Mesendoderm (in vitro differentiated cells): ENCODE results near the gene SFT2D1.
A peak's percentile ranks its signal among the peaks of the same experiment; 100 is the strongest.

Experiments
- DNase-seq: peaks from one replicate; pipeline ENCODE4 v3.0.0; 2013
- H2AK5ac ChIP-seq: 2 replicates; pipeline ENCODE4 v1.6.1; 2013; ENCODE audit warnings: low read length, inconsistent platforms
- H2BK120ac ChIP-seq: 2 replicates; pipeline ENCODE4 v1.6.1; 2013; ENCODE audit warnings: low read depth, mild to moderate bottlenecking, low read length, moderate library complexity, mixed read lengths
- H2BK15ac ChIP-seq: replicated peaks from 2 replicates; pipeline ENCODE4 v1.6.1; 2013; ENCODE audit warnings: low read depth, mild to moderate bottlenecking, moderate library complexity
- H2BK5ac ChIP-seq: 2 replicates; pipeline ENCODE4 v1.6.1; 2013; ENCODE audit warnings: low read length, inconsistent platforms
- H3K18ac ChIP-seq: 2 replicates; pipeline ENCODE4 v1.6.1; 2013; ENCODE audit warnings: mild to moderate bottlenecking, low read length, mixed read lengths
- H3K23ac ChIP-seq: one replicate; pipeline ENCODE4 v1.6.1; 2013; ENCODE audit warnings: low read length
- H3K27ac ChIP-seq: 2 replicates; pipeline ENCODE4 v1.5.1; 2013; ENCODE audit warnings: low read depth, mild to moderate bottlenecking, inconsistent platforms, low read length, moderate library complexity
- H3K27me3 ChIP-seq: 2 replicates; pipeline ENCODE4 v1.6.1; 2013; ENCODE audit warnings: low read length, control low read depth, mild to moderate bottlenecking, inconsistent platforms; ENCODE audit not compliant: insufficient read depth, poor library complexity
- H3K36me3 ChIP-seq: 2 replicates; pipeline ENCODE4 v1.6.1; 2013; ENCODE audit warnings: low read length, inconsistent platforms; ENCODE audit not compliant: control insufficient read depth, insufficient read depth
- H3K4ac ChIP-seq: one replicate; pipeline ENCODE4 v1.6.1; 2013; ENCODE audit warnings: low read depth, mild to moderate bottlenecking, low read length, moderate library complexity
- H3K4me1 ChIP-seq: 2 replicates; pipeline ENCODE4 v1.6.1; 2013; ENCODE audit warnings: low read depth, low read length, inconsistent platforms; ENCODE audit not compliant: control insufficient read depth
- H3K4me2 ChIP-seq: 2 replicates; pipeline ENCODE4 v1.6.1; 2013; ENCODE audit warnings: low read length
- H3K4me3 ChIP-seq: 2 replicates; pipeline ENCODE4 v1.5.1; 2013; ENCODE audit warnings: mild to moderate bottlenecking, low read length
- H3K56ac ChIP-seq: one replicate; pipeline ENCODE4 v1.6.1; 2013; ENCODE audit warnings: low read length
- H3K79me1 ChIP-seq: 2 replicates; pipeline ENCODE4 v1.6.1; 2013; ENCODE audit warnings: low read length, inconsistent platforms
- H3K79me2 ChIP-seq: 2 replicates; pipeline ENCODE4 v1.6.1; 2013; ENCODE audit warnings: mild to moderate bottlenecking, low read length; ENCODE audit not compliant: control insufficient read depth, insufficient read depth
- H3K9ac ChIP-seq: 2 replicates; pipeline ENCODE4 v1.6.1; 2013; ENCODE audit warnings: low read length, inconsistent platforms
- H4K5ac ChIP-seq: one replicate; pipeline ENCODE4 v1.6.1; 2013; ENCODE audit warnings: low read length
- H4K8ac ChIP-seq: one replicate; pipeline ENCODE4 v1.6.1; 2013; ENCODE audit warnings: low read depth, mild to moderate bottlenecking, control low read depth, low read length, moderate library complexity
- WGBS: extraction: QIAGEN DNeasy Blood & Tissue Kit; methylation state at CpG from one replicate; pipeline ENCODE4 v1.1.7; 2013; ENCODE audit warnings: low lambda C conversion rate, missing lambda C conversion rate; ENCODE audit not compliant: insufficient coverage; ENCODE audit errors: extremely low coverage; 5-methylcytosine and 5-hydroxymethylcytosine counted together

Gene SFT2D1

DNA sequence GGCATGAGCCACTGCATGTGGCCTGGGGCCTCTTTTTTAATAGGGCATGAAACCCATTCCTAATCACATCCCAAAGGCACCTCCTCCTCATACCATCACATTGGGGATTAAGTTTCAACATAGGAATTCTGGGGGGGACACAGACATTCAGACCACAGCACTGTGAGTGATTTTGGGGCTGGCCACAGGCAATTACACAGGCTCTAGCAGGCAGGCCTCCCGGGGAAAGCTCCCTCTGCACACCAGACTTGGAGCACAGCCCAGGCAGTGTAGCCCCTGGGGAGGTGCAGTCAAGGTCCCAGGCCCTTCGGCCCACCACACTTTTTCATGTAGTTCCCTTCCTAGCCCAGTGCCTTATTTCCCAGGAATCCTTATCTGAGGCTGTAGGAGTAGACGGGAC, 5.5 kb downstream of the SFT2D1 start:
- Histone ChIP-seq H2BK120ac (no peak overlapping the region), H3K23ac (no peak overlapping the region), H3K27me3 (no peaks in the 10 kb centered on the region), H3K27ac (no peak overlapping the region), H3K36me3 (peaks cover 4% of the 10 kb centered on the region), H2BK15ac (no peak overlapping the region), H4K5ac (no peak overlapping the region), H2BK5ac (no peak overlapping the region), H3K4me1 (no peaks in the 10 kb centered on the region), H3K4ac (no peak overlapping the region), H3K4me2 (no peak overlapping the region), H3K18ac (no peak overlapping the region), H3K79me1 (peaks cover 48% of the 10 kb centered on the region), H3K56ac (no peak overlapping the region), H3K9ac (no peak overlapping the region), H4K8ac (no peak overlapping the region), H2AK5ac (no peak overlapping the region), H3K79me2 (peaks cover 89% of the 10 kb centered on the region), H3K4me3 (no peak overlapping the region)
- WGBS = no CpG with 5 or more reads among the region's 3 CpGs
- DNase-seq = no peak

DNA sequence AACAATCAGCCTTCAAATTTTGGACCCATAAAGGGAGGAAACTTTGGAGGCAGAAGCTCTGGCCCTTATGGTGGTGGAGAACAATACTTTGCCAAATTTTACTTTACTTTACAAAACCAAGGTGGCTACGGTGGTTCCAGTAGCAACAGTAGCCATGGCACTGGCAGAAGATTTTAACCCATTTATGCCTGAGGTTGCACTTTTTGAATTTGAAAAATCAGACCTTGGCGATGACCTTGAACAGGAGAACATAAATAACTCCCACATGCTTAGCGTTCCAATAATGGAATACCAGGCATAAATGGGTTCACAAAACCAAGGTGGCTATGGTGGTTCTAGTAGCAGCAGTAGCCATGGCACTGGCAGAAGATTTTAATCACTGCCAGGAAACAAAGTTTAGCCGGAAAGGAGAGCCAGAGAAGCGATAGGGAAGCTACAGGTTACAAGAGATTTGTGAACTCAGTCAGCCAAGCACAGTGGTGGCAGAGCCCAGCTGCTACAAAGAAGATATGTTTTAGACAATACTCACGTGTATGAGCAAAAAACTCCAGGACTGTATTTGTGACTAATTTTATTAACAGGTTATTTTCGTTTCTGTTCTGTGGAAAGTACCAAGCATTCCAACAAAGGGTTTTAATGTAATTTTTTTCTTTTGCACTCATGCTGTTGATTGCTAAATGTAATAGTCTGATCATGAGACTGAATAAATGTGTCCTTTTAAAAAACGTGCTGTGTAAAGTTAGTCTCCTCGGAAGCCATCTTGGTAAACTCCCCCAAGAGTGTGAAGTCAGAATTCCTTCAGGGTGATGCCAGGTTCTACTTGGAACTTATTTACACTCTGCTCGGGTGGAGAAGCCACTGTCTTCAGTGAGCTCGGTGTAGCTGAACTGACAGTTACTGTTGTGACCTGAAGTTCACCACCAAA, 6.7 kb downstream of the SFT2D1 start:
- H3K27me3 ChIP-seq = no peaks in the 10 kb centered on the region
- H3K79me2 ChIP-seq = peaks cover 81% of the 10 kb centered on the region
- H3K4me2 ChIP-seq = no peak overlapping the region
- H3K4ac ChIP-seq = no peak overlapping the region
- no peak for DNase-seq
- WGBS = no CpG with 5 or more reads among the region's 11 CpGs
- H2BK120ac ChIP-seq = no peak overlapping the region
- no peak overlapping the region for H3K23ac ChIP-seq
- H2BK5ac ChIP-seq = no peak overlapping the region
- H2AK5ac ChIP-seq = no peak overlapping the region
- no peak overlapping the region for H3K18ac ChIP-seq
- H3K79me1 ChIP-seq = peaks cover 45% of the 10 kb centered on the region
- H4K8ac ChIP-seq = no peak overlapping the region
- H2BK15ac ChIP-seq = no peak overlapping the region
- no peak overlapping the region for H3K4me3 ChIP-seq
- H3K4me1 ChIP-seq = no peaks in the 10 kb centered on the region
- H3K9ac ChIP-seq = no peak overlapping the region
- no peak overlapping the region for H4K5ac ChIP-seq
- peaks cover 4% of the 10 kb centered on the region for H3K36me3 ChIP-seq
- H3K27ac ChIP-seq = no peak overlapping the region
- no peak overlapping the region for H3K56ac ChIP-seq

DNA sequence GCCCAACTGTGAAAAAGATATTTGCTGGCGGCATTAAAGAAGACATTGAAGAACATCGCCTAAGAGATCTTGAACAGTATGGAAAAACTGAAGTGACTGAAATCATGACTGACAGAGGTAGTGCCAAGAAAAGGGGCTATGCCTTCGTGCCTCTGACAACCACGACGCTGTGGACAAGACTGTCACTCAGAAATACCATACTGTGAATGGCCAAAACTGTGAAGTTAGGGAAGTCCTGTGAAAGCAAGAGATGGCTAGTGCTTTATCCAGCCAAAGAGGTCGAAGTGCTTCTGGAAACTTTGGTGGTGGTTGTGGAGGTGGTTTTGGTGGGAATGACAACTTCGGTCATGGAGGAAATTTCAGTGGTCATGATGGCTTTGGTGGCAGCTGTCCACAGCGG, 7.5 kb downstream of the SFT2D1 start:
- Histone ChIP-seq H3K4me2 (no peak overlapping the region), H3K79me2 (peaks cover 76% of the 10 kb centered on the region), H3K4me1 (no peaks in the 10 kb centered on the region), H3K23ac (no peak overlapping the region), H3K4me3 (no peak overlapping the region), H2BK15ac (no peak overlapping the region), H3K9ac (no peak overlapping the region), H4K8ac (no peak overlapping the region), H3K27ac (no peak overlapping the region), H3K79me1 (peaks cover 38% of the 10 kb centered on the region), H2BK5ac (no peak overlapping the region), H3K27me3 (no peaks in the 10 kb centered on the region), H3K18ac (no peak overlapping the region), H3K36me3 (peaks cover 4% of the 10 kb centered on the region), H3K4ac (no peak overlapping the region), H3K56ac (no peak overlapping the region), H4K5ac (no peak overlapping the region), H2BK120ac (no peak overlapping the region), H2AK5ac (no peak overlapping the region)
- WGBS = no CpG with 5 or more reads among the region's 8 CpGs
- no peak for DNase-seq

DNA sequence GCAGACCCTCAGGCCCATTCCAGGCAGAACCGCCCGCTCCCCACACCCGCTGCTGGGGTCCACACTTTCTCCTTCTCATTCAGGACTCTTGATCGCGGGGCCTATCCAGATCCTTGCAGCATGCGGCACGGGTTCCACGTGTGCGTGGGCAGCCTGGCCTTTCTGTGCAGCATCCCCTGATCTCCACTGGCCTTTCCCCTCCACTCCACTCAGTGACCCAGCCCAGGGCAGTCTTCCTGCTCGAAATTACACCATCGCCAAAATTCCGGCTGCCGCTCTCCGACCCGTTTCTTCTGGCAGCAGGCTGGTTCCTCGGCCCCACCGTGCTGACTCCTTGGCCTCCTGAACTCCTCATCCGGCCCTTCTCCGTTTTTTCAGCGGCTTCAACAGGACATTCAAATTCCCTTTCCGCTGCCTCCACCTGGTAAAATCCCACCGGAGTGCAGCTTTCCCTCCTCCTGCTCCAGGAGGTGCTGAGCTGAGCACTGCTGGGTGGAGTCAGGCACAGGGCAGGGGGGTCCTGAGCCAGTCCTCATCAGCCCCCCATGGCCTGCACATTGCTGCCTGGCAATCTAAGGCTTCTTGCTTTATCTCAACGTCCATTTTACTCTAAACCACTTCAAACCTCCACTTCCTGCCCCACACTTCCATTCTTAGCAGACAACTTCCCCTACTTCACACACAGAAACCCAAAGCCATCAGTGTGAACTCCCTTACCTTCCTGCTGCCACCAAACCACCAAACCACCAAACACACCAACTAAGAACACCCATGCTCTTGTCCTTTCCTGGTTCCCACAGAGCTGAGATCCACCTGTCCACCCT, 9.0 kb downstream of the SFT2D1 start:
- Histone ChIP-seq H3K79me2 (peaks cover 68% of the 10 kb centered on the region), H2BK15ac (no peak overlapping the region), H3K4me2 (no peak overlapping the region), H3K9ac (no peak overlapping the region), H2BK5ac (no peak overlapping the region), H4K8ac (no peak overlapping the region), H3K36me3 (peaks cover 4% of the 10 kb centered on the region), H3K18ac (no peak overlapping the region), H3K27me3 (no peaks in the 10 kb centered on the region), H3K23ac (no peak overlapping the region), H3K79me1 (peaks cover 31% of the 10 kb centered on the region), H4K5ac (no peak overlapping the region), H3K4me3 (no peak overlapping the region), H3K27ac (no peak overlapping the region), H3K4me1 (no peaks in the 10 kb centered on the region), H2BK120ac (no peak overlapping the region), H3K56ac (peak overlapping the region; percentile 22), H2AK5ac (no peak overlapping the region), H3K4ac (no peak overlapping the region)
- no CpG with 5 or more reads among the region's 23 CpGs for WGBS
- DNase-seq = no peak

DNA sequence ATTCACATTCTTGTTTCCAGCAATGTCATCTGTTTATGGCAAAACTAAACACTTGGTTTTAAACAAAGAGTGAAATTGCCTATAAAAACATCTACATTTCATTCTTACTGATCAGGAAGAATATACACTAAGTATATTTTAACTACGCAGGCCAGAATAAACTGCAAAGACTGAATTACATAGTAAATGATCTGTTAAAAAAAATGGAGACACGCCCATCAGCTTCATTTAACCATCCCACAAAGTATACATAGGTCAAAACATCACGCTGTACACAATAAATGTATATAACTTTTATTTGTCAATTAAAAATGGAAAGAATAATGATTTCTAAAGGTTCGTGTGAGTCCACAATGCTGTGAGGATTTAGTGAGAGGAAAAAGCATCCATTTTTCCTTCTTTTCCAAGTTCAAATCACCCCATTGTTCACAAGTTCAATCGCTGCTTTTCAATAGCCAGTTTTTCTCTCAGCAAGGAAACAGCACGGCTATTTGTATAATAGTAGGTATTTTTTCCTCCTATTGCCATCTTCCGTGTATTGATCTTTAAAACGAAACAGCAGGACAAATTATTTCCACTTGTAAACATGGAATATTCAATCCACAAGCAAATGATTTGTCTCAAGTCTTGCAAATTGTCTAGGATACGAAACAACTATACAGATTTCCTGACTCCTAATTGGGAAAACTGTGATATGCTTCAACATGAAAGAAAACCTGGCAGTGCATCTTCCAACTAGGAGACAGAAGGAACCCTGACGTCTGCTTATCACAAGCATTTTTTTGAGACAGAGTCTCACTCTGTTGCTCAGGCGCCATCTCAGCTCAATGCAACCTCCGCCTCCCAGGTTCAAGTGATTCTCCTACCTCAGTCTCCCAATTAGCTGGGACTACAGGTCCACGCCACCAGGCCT, 10.6 kb downstream of the SFT2D1 start:
- H2BK120ac ChIP-seq = no peak overlapping the region
- H3K79me2 ChIP-seq = peaks cover 55% of the 10 kb centered on the region
- no peak overlapping the region for H3K4me3 ChIP-seq
- no peak overlapping the region for H2BK15ac ChIP-seq
- H4K5ac ChIP-seq = no peak overlapping the region
- H3K4me1 ChIP-seq = no peaks in the 10 kb centered on the region
- no peak overlapping the region for H3K9ac ChIP-seq
- no peaks in the 10 kb centered on the region for H3K27me3 ChIP-seq
- H3K27ac ChIP-seq = no peak overlapping the region
- H3K4ac ChIP-seq = no peak overlapping the region
- WGBS = no CpG with 5 or more reads among the region's 13 CpGs
- peaks cover 2% of the 10 kb centered on the region for H3K36me3 ChIP-seq
- H4K8ac ChIP-seq = no peak overlapping the region
- no peak overlapping the region for H3K23ac ChIP-seq
- DNase-seq = no peak
- no peak overlapping the region for H2BK5ac ChIP-seq
- no peak overlapping the region for H3K4me2 ChIP-seq
- no peak overlapping the region for H2AK5ac ChIP-seq
- no peak overlapping the region for H3K18ac ChIP-seq
- no peak overlapping the region for H3K56ac ChIP-seq
- peaks cover 23% of the 10 kb centered on the region for H3K79me1 ChIP-seq
